GM18499 (cell line): ENCODE data around the gene SMO.
"Not testable (repeated sequence)": the region's sequence is repeated elsewhere in the genome, so short reads cannot be mapped to it uniquely, and the experiment has no call there.

Experiments used
- ATAC-seq: cut with Tn5 transposase; IDR thresholded peaks from one replicate; pipeline ENCODE4 v1.9.1; 2021; ENCODE audit warnings: moderate number of reproducible peaks; ENCODE audit not compliant: insufficient read depth, unreplicated experiment

The SMO gene

GRCh38 chr7:129205987-129206785, 17.8 kb downstream of the SMO start:
- no peak for ATAC-seq

- ATAC-seq, result no peak
Measured at GRCh38 chr7:129208667-129209066, 20.2 kb downstream of the SMO start.

DNA sequence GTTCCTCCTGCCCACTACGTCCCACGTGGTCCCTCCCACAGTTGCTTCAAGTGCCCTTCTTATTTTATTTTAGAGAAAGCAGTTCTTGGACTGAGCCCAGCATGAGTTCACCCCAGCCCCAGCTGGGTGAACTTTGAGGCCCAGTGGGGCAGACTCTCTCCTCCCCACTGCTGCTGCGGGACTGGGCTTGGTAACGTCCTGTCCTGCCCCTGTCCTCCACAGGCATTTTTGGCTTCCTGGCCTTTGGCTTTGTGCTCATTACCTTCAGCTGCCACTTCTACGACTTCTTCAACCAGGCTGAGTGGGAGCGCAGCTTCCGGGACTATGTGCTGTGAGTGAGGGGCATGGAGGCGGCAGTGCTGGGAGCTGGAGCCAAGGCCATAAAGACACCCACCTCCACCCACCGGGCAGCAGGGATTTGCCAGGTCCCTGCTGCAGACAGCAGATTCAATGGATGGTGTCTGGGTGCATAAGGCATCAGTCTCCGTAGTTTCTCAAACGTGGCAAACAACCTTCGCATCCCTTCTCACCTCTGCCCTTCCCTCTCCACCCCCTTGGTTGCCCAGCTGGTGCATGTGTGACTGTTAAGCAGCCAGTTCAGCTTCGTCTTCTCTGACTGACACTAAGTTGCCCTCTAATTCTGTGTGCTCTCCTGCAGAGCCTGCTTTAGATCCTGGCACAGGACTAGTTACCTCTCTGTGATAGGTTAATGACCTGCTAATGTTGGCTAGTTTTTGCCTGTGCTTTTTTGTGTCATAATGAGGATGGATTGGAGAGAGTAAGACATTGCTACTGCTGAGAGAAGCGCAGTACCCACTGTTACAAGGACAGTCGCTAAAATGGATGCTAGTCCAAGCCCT, 20.9 kb downstream of the SMO start:
- no peak for ATAC-seq

DNA sequence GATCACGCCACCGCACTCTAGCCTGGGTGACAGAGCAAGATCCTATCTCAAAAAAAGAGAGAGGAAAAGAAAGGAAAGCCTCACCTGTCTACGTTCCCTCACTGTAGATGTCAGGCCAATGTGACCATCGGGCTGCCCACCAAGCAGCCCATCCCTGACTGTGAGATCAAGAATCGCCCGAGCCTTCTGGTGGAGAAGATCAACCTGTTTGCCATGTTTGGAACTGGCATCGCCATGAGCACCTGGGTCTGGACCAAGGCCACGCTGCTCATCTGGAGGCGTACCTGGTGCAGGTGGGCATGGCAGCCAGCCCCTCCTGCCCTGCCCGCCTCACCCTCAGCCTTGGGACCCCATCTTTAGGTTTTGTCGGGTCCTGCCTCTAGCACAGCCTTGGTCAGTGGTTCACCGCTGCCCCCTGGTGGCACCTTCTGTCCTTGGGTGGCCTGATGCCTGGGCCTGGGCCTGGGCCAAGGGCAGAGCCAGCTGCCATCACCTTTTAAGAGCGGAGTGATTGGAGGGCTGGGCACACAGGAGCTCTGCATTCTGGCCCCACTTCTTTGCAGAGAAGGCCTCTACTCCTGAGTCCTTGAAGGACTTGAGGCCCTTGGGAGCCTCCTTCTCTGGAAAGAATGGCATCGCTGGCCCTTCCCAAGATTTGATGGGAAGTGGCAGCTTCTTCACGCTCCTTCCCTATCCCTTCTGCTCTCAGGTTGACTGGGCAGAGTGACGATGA, 22.0 kb downstream of the SMO start:
- no peak for ATAC-seq

DNA sequence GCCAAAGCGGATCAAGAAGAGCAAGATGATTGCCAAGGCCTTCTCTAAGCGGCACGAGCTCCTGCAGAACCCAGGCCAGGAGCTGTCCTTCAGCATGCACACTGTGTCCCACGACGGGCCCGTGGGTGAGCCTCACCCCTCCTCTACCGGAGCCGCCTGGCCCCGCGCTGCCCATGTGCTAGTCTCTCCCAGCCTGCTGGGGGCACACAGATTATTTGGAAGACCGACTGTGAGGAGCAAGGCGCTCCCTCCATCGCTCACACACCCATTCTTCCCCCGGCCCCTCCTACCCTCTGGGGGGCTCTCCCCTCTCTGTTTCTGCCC, 22.5 kb downstream of the SMO start:
- no peak for ATAC-seq

GRCh38 chr7:129212126-129212525, 23.7 kb downstream of the SMO start:
- no peak for ATAC-seq

DNA sequence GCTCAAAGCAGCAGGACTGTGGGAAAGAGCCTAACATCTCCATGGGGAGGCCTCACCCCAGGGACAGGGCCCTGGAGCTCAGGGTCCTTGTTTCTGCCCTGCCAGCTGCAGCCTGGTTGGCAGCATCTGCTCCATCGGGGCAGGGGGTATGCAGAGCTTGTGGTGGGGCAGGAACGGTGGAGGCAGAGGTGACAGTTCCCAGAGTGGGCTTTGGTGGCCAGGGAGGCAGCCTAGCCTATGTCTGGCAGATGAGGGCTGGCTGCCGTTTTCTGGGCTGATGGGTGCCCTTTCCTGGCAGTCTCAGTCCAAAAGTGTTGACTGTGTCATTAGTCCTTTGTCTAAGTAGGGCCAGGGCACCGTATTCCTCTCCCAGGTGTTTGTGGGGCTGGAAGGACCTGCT, 24.2 kb downstream of the SMO start:
- ATAC-seq, result no peak

DNA sequence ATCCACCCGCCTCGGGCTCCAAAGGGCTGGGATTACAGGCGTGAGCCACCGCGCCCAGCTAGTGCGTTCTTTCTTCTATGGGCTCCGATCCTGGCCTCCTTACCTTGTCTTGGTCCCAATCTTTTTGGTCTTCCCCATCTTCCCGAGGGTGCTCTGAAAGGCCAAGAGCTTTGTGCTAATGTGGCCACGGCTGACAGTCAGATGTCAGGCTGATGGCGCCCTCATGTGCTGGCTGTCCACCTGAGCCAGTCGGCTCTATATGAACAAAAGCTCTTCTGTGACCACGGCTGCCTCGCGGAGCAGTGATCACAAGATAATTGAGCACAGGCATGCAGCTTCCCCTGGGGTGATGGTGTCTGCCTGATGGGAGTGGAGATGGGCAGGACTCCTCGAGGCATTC, 25.4 kb downstream of the SMO start:
- no peak for ATAC-seq

DNA sequence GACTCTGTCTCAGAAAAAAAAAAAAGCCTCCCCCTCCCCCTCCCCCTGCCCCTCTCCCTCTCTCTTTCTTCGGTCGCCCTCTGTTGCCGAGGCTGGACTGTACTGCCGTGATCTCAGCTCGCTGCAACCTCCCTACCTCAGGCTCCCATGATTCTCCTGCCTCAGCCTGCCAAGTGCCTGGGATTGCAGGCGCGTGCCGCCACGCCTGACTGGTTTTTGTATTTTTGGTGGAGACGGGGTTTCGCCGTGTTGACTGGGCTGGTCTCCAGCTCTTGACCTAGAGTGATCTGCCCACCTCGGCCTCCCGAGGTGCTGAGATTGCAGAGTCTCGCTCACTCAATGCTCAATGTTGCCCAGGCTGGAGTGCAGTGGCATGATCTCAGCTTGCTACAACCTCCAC, 27.3 kb downstream of the SMO start:
- not testable (repeated sequence) for ATAC-seq

GRCh38 chr7:129216101-129216715, 27.8 kb downstream of the SMO start:
- not testable (repeated sequence) for ATAC-seq

DNA sequence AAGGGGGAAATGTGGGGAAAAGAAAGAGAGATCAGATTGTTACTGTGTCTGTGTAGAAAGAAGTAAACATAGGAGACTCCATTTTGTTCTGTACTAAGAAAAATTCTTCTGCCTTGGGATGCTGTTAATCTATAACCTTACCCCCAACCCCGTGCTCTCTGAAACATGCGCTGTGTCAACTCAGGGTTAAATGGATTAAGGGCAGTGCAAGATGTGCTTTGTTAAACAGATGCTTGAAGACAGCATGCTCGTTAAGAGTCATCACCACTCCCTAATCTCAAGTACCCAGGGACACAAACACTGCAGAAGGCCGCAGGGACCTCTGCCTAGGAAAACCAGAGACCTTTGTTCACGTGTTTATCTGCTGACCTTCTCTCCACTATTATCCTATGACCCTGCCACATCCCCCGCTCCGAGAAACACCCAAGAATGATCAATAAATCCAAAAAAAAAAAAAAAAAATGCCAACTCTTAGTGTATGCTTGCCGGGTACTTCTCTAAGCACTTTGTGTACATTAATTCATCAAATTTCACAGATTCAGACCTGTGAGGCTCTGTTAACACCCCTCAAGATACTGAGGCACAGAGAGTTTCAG, 28.5 kb downstream of the SMO start:
- not testable (repeated sequence) for ATAC-seq

DNA sequence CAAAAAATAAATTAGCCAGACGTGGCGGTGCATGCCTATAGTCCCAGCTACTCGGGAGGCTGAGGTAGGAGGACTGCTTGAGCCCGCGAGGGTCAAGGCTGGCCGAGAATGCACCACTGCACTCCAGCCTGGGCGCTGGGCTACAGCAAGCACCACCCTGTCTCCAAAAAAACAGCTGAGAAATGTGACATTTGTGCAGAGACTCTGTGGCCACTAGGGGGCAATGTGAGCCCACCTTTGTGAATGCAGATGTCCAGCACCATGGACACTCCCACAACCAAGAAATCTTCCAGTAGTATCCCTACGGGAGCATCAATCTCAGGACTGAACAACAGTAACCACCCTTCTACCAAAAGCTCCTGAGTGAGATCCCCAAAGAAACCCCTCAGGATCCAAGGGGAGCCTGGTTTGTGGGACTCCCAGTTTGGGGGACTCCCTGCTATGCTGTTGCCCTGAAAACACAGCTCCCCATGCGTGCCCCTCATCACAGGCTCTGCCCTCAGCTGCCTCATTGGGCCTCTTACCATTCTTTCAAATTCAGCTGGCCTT, 30.2 kb downstream of the SMO start:
- ATAC-seq, result no peak

DNA sequence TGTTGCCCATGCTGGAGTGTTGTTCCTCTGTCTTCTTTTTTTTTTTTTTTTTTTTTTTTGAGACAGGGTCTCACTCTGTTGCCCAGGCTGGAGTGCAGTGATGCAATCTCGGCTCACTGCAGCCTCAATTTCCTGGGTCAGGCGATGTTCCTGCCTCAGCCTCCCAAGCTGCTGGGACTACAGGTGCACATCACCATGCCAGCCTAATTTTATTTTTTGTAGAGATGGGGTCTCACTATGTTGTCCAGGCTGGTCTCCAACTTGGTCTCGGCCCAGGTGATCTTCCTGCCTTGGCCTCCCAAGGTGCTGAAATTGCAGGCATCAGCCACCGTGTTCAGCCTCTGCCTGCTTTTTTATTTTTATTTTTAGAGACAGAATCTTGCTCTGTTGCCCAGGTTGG, 30.7 kb downstream of the SMO start:
- ATAC-seq, result not testable (repeated sequence)

DNA sequence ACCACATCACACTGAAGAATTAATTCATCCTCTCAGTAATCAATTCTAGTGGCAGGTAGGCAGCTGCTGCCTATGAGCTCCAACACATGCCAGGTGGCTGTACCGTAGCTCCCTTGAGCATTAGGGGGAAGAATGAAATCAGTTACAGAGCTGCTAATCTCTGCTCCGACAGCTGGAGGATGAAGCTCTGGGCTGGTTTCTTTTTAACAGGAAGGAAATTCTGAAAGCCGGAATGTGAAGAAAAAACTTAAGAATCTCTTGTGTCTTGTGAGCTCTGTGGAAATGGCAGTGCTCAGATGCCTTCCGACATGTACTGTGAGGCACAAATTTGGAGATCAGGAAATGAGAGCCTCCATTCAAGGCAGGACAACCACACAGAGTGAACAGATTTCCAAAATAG, 33.6 kb downstream of the SMO start:
- no peak for ATAC-seq

DNA sequence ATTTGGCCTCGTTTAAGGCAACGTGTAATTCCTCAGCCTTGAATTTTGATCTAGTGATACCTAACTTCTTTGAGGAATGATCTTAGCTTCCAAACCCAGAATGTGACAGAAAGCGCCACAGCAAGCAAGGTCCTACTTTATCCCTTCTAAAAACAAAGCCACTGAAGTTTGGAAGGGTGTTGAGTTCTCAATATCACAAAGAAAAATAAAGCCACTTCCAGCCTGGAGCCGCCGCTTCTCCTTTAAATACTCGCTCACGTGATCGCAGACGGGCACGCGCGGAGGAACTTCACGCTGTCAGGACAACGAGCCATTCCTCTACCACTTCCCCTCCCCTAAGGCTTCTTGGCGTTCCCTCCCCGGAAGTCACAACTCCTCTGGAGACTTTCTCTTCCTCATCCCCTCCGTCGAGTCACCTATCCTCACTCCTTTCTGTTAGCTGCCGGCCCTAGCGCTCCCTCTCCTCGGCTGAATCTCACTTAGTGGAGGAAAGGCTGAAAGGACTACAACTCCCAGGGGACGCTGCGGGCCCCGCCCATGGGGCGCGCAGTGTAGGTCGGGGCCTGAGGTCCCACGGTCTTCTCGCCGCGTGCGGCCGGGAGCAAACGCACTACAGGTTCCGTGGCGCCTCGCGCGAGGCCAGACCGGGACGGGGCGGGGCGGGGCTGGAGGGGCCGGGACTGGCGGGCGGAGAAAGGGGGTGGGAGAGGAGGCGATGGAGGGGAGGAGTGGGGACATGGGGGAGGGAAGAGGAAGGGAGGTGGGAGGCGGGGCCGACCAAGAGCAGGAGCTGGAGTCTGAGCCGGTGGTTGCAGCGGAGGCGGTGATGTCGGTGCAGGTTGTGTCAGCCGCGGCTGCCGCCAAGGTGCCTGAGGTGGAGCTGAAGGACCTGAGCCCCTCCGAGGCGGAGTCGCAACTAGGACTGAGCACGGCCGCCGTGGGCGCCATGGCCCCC, 36.1 kb downstream of the SMO start, which contains the start of gene AHCYL2:
Gene AHCYL2, plus strand, starts transcription at position 780 of the 955 bp plus-strand sequence.
- peak; percentile 83 for ATAC-seq

DNA sequence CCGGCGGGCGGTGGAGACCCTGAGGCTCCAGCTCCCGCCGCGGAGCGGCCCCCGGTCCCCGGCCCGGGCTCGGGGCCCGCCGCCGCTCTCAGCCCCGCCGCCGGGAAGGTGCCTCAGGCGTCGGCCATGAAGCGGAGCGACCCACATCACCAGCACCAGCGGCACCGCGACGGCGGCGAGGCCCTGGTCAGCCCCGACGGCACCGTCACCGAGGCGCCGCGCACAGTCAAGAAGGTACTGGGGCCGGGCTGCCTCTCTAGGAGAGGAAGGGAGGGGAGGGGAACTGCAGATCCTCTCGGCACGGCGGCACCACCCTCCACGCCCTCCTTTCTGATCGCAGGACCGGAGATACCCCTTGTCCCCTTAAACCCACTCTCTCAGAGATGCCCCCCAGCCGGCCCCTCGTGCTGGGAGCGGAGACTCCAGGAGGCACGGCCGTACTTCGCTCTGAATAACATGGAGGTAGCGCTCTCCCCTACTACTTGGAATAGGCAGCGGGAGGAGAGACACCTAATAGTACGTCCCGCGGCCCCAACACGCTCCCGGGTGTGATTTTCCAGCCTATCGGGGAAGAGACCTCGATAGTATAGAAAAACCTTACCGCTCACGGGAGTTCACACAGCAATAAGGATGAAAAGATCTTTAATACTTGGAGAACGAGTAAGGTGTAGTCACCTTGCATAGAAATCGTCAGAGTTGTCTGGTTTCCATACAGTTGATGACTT, 36.9 kb downstream of the SMO start:
- ATAC-seq, result no peak

DNA sequence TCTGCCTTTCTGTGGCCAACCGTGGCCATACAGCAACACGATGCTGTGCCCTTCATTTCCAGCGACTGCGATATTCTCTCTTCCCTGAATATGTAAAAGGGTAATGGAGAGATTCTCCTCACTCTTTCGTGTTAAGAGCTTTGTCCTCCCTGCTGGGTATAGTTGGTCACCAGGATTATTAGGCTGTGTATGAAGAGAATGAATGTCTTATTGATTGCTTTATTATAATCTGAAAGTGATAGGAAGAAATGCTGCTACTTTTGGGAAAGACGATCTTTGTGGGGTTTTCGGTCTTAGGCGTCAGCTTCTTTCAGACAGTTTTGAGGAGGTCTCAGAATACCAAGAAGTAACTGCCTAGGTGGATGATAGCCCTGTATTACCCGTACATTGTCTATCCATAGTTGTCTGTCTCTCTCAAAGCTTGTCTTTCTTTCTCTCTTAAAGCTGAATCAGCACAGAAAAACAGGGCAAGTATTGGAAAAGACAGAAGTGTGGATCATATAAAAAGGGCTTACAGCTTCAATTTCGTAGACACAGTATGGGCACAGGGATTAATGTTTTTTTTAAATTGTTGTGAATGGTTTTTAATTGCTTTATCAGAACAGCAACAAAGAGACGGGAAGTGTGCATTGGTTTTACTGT, 37.6 kb downstream of the SMO start:
- ATAC-seq, result no peak
